Erythroblast (primary cell): ENCODE results near the gene BRD3OS.

ENCODE experiments used
- GATA1 ChIP-seq: IDR thresholded peaks from 2 replicates; pipeline ENCODE4 v1.6.1; 2011; ENCODE audit warnings: low read depth, mild to moderate bottlenecking, control low read depth, low read length, moderate library complexity
- POLR2A ChIP-seq: IDR thresholded peaks from 2 replicates; pipeline ENCODE4 v1.6.1; 2011; ENCODE audit warnings: mild to moderate bottlenecking, low read length

DNA sequence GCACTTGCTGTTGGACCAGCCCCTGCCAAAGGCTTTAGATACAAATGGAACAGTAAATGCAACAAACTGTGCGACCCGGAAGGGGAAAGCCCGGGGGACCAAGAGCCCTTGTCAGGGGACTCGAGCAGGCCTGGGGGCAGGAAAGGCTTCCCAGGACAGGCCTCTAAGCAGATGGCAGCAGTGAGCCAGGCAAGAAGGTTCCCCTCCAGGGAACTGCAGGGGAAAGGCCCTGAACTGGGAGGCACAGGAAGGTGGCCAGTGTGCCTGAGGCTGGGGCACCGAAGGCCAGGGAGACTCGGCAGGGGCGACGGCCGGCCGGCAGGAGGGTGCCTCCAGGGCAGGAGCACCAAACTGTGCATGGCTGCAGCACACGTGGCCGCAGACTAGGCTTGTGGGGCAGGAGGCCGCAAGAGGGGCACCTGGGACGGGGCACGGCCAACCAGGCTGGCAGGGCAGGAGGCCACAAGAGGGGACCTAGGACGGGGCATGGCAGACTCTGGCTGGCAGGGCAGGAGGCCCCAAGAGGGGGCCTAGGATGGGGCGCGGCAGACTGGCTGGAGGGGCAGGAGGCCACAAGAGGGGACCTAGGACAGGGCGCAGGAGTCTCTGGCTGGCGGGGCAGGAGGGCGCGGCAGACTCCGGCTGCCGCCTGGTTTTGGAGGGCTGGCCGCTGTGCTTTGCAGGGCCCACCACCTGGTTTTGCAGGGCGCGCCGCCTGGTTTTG lies 43.2 kb upstream of the BRD3OS start:
- TF ChIP-seq POLR2A (no peak), GATA1 (no peak)
